CD4-positive, alpha-beta T cell treated with Interleukin-1 beta for 1 hour (primary cell): ENCODE measurements around the gene ENDOG.
"Not testable (repeated sequence)": the region's sequence is repeated elsewhere in the genome, so short reads cannot be mapped to it uniquely, and the experiment has no call there.

ENCODE experiments used
- DNase-seq, 2 donors: peaks; one replicate each; pipeline ENCODE4 v3.0.0-alpha.2; 2020 to 2022

Gene ENDOG

DNA sequence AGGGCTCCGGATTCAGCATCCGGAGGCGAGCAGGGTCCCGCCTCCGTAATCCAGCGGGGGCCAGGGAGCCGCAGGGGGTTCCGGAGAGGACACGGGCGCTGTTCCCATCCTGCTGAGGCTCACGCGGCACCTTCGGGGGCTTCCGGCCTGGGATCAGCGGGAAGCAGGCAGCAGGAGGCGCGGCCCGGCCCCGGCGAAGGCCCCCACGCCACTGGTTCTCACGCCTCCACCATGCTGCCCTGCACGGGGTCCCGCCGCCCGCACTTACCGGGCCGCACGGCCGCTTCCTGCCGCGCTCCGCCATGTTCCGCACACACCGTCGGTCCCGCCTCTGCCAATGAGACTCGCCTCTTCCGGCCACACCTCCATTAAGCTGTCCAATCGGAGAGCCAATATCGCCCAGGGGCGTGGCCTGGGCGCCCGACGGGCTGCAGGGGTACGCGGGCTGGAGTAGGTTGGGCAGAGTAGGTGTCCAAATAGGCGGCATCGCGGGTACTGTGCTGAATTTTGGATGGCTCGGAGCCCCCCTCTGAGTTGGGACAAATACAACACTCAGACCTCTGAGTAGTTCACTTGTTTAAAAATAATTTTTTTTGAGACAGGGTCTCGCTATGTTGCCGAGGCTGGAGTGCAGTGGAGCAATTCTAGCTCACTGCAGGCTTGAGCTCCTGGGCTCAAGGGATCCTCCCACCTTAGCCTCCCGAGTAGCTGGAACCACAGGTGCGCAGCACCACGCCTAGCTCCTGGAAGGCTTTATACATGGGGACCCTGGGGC, 11.4 kb downstream of the ENDOG start, which contains the start of gene SPOUT1:
SPOUT1 (minus strand) TSS at position 318 of the 775 bp plus-strand sequence; CDS start at position 304, 14 bp downstream.
- peak; percentile 94 to 96 for DNase-seq

DNA sequence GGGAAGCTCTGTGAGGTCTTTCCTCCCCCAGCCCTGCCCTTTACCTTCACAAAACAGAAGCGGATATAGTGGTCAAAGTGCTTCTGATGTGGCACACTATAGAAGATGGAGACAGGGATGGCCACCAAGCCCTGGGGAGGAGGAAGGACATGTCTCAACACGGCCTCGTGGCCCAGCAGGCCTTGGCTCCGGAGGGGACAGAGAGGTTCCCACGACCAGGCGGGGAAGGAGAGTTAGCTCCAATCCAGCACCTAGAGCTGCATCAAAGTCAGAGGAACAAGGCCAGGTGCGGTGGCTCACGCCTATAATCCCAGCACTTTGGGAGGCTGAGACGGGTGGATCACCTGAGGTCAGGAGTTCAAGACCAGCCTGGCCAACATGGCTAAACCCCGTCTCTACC, 15.4 kb downstream of the ENDOG start:
- DNase-seq: no peak

DNA sequence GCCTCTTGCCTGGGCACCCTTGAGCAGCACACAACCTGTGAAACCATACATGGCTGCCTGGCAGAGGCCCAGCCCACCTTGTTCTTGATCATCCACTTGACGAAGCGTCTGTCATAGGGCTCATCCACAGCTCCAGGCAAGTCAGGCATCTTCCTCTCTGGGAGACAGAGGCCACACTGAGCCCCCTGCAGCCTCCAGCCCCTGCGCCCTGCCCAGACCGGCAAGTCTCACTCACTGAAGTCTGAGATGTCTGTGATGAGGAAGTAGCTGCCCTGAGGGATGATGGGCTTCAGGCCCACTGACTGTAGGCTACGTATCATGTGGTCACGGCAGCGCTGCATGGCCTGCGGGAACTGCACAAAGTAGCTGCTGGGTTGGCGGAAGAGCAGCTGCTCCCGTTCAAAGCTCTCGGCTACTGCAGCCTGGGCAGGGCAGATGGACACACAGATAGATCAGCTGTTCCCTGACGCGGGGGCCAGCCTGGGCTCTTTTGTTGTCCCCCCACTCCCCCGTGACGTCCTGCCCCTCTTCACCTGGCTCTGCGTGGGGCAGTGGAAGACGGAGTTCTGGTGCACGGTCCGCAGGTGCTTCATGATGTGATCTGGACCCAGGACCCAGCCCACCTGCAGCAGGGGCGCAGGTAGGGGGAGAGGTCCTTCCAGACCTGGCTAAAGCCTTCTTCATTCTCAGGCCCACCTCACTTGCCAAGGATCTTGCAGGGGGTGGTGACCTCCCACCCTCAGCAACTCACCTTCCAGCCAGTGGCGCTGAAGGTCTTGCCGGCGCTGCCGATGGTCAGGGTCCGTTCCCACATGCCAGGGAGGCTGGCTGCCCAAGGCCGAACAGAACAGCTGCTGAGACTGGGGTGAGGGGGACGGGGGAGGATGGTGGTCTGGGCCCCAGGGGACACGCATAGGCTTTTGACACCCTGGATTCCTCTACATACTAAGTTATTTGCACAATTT, 17.2 kb downstream of the ENDOG start:
- no peak for DNase-seq

DNA sequence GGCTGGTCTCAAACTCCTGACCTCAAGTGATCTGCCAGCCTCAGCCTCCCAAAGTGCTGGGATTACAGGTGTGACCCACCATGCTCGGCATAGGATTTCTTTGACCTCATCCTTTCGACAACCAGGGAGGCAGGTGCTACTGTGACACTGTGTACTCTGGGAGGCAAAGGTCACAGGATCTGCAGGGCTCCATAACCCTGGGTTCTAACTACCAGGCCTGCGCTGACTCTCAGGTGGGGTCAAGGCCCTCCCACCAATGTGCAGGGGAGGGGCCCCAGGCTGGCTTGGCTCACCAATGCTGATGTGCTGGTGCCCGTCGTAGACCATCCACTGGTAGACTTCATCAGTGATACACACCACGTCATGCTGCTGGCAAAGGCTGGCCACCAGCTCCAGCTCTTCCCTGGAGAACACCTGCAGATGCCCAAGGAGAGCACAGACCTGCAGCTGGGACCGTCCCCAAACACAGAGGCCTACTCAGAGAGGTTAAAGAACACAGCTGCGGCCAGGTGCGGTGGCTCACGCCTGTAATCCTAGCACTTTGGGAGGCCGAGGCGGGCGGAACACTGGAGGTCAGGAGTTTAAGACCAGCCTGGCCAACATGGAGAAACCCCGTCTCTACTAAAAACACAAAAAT, 18.3 kb downstream of the ENDOG start:
- DNase-seq: no peak

DNA sequence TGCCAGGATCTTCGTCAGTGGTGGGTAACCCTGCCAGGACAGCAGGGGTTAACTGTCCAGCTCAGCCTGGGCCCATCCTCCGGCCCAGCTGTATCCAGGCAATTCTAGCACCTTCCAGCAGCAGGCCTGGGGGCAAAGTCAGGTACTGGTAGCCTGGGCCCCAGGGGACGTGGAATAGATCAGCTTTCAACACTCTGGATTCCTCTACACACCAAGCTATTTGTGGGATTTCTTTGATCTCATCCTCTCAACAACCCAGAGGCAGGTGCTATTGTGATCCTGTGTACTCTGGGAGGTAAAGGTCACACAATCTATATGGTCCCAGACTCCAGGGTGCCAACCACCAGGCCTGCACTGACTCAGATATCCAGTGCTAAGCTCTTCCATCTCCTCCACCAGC, 20.0 kb downstream of the ENDOG start:
- DNase-seq: no peak

DNA sequence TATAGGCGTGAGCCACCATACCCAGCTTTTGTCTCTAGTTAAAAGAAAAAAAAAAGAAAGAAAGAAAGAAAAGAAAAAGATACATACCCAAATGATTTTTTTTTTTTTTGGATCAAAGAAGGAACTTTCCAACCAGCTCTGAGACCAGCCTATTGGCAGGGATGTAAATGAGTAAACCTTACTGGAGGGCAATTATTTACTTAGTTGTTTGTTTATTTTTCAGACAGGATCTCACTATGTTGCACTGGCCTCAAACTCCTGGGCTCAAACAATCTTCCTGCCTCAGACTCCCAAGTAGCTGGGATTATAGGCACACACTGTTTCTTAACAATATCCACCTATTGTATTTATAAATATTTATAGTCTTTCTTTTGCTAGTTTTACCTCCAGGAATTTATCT, 22.2 kb downstream of the ENDOG start:
- no peak for DNase-seq

DNA sequence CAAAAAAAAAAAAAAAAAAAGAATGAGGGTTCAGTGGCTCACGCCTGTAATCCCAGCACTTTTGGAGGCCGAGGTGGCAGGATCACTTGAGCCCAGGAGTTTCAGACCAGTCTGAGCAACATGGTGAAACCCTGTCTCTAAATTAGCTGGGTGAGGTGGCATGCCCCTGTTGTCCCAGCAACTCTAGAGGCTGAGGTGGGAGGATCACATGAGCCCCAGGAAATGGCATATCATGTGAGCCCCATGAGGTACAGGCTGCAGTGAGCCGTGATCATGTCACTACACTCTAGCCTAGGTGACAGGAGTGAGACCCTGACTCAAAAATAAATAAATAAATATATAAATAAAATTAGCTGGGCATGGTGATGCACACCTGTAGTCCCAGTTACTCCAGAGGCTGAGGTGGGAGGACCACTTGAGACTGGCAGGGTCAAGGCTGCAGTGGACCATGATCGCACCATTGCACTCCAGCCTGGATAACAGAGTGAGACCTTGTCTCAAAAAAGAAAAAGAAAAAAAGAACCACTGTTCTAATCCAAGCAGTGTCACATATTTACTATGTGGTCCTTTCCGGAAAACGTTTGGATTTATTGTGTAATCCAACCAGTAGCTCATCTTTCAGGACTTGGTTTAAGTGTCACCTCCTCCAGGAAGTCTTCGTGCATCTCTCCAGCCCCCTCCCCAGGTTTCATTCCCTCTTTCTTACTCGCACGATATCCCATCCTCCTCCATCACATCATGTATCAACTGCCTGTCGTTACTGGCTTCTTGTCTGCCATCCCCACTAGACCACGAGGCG, 23.6 kb downstream of the ENDOG start:
- DNase-seq: no peak

DNA sequence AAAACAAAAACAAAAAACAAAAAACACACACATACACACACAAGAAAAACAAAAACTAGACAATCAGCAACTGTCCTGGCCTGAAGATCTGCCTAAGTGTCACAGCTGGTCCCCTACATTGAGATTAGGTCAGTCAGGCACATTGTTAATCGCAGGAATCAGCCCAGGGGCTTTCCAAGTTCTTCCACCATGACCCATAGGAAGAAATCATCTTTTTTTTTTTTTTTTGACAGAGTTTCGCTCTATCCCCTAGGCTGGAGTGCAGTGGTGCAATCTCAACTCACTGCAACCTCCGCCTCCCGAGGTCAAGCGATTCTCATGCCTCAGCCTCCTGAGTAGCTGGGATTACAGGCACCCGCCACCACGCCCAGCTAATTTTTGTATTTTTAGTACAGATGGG, 24.9 kb downstream of the ENDOG start:
- DNase-seq: not testable (repeated sequence)

DNA sequence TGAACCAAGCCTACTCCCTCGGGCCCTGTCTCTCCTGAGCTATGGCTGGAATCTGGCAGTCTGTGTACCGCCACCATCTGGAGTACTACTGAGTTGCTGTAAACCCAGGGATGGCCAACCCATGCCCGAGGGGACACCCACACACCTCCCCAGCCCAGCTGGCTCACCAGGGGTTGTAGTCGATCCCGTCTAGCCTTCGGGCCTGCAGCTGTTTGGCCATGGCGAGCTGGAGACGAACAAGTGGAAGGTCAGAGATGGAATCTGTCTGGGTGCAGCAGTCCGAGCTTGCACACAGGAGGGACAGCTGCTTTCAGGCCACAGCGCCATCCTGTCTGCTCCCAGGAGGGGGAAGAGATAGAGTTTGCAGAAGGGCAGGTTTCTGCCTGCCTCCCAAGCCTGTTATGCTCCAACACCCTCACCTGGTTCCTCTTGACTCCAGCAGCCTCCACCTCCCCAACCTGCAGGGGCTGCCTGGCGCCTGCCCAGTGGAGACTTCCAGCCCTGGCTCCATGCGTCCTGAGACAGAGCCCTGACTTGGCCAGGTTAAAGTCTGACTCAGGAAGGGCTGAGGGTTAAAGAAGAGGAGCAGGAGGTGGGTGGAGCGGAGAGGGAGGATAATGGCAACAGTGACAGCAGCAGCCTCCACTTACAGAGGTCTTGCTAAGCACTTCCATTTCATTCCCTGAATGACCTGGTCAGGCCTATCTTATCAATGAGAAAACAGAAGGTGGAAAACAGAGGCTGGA, 27.1 kb downstream of the ENDOG start:
- DNase-seq: no peak

DNA sequence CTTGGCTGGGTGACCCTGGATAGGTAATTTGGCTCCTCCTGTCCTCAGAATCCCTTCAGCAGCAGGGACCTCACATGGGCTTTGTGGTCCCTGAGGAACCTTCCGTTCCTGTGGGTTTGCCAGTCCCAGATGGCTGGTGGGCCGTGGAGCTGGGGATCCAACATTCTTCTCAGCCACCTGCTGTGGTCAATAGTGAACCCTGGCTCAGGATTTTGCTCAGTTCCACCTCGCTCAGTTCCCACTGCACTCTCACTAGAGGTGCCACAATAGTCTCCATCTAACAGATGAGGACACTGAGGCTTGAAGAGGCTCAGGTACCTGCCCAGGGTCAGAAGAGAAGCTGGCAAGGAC, 28.4 kb downstream of the ENDOG start:
- no peak for DNase-seq

DNA sequence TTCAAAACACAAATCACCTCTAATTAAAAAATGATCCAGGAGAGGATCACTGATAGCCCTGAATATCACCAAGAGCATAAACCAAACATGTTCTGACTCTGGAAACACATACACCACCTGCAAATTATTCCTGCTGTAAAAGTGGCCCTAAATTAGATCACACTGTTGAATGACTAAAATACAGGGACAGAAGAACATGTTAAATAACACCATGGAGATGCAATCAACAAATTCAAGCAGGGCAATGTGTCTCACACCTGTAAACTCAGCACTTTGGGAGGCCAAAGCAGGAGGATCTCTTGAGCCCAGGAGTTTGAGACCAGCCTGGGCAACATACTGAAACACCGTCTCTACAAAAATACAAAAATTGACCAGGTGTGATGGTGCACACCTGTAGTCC, 29.5 kb downstream of the ENDOG start:
- no peak for DNase-seq

DNA sequence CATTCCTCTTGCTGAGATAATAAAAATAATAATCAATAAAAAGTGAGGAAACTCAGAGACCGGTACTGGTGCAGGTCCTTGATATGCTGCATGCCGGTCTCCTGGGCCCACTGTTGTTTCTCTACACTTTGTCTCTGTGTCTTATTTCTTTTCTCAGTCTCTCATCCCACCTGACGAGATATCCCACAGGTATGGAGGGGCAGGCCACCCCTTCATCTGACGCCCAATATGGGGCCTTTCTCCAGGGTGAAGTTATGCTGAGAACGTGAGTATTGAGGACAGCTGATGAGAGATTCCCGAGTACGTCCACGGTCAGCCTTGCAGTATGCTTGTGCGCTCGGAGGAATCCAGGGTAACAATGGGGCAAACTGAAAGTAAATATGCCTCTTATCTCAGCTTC, 32.7 kb downstream of the ENDOG start:
- DNase-seq: not testable (repeated sequence)

DNA sequence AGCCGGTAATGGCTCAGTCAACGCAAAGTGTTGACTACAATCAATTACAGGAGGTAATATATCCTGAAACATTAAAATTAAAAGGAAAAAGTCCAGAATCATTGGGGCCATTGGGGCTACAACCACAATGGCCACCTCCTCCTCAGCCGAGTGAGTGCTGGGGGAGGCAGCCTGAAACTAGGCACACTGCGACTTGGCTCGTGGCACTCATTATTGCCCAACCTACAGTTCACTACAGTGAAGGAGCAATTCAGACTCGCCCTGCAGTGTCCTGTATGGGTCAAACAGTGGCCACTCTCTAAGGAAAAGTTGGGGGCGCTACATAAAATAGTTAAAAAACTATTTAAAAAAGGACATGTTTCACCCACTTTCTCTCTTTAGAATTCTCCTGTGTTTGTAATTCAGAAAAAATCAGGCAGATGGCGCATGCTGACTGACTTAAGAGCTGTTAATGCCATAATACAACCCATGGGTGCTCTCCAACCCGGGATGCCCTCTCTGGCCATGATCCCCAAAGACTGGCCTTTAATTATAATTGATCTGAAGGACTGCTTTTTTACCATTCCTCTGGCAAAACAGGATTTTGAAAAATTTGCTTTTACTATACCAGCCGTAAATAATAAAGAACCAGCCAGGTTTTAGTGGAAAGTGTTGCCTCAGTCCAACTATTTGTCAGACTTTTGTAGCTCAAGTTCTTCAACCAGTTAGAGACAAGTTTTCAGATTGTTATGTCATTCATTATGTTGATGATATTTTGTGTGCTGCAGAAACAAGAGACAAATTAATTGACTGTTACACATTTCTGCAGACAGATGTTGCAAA, 33.7 kb downstream of the ENDOG start:
- peak; percentile 4 to 29 for DNase-seq

DNA sequence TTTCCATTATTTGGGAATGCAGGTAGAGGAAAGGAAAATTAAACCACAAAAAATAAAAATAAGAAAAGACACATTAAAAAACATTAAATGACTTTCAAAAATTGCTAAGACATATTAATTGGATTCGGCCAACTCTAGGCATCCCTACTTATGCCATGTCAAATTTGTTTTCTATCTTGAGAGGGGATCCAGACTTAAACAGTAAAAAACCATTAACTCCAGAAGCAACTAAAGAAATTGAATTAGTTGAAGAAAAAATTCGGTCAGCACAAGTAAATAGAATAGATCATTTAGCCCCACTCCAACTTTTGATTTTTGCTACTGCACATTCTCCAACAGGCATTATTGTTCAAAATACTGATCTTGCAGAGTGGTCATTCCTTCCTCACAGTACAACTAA, 34.3 kb downstream of the ENDOG start:
- DNase-seq: not testable (repeated sequence)

DNA sequence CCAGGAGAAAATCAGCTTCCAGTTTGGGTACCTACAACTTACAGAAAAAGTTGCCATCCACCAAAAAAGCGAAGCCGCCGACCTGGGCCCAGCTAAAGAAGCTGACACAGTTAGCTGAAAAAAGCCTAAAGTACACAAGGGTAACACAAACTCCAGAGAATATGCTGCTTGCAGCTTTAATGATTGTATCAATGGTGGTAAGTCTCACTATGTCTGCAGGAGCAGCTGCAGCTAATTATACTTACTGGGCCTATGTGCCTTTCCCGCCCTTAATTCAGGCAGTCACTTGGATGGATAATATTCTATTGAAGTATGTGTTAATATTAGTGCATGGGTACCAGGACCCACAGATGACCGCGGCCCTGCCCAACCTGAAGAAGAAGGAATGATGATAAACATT, 36.2 kb downstream of the ENDOG start:
- DNase-seq: not testable (repeated sequence)

DNA sequence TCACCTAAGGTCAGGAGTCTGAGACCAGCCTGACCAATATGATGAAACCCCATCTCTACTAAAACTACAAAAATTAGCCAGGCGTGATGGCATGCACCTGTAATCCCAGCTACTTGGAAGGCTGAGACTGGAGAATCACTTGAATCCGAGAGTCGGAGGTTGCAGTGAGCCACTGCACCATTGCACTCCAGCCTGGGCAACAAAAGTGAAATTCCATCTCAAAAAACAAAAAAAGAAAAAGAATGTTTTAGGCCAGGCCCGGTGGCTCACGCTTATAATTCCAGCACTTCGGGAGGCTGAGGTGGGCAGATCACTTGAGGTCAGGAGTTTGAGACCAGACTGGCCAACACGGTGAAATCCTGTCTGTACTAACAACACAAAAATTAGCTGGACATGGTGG, 40.2 kb downstream of the ENDOG start:
- not testable (repeated sequence) for DNase-seq

DNA sequence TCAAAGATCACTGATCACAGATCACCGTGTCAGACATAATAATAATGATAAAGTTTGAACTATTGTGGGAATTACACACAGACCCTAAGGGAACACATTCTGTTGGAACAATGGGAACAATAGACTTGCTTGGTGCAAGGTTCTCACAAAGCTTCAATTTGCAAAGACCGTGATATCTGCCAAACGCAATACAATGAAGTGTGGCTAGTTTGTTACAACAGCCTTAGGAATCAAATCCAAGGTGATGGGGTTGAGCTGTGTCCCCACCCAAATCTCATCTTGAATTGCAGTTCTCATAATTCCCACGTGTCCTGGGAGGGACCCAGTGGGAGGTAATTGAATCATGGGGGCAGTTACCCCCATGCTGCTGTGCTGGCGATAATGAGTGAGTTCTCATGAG, 42.6 kb downstream of the ENDOG start:
- DNase-seq: no peak

DNA sequence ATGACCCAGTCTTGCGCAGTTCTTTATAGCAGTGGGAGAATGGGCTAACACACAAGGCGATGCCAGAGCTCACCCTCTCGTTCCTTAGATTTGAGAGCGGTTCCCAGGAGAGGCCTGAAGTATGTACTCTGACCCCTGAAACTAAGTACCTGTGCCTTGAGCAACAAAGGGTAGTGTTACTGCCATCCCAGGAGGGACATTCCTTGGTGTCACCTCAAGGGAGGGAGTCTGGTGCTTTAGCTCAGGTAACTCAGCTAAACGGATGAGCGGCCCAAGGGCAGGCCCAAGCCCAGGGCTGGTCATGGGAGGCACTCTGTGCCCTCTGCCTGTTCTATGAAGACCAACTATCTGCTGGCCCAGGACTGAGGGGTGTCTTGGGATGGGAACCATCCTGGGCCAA, 43.2 kb downstream of the ENDOG start:
- DNase-seq: no peak

DNA sequence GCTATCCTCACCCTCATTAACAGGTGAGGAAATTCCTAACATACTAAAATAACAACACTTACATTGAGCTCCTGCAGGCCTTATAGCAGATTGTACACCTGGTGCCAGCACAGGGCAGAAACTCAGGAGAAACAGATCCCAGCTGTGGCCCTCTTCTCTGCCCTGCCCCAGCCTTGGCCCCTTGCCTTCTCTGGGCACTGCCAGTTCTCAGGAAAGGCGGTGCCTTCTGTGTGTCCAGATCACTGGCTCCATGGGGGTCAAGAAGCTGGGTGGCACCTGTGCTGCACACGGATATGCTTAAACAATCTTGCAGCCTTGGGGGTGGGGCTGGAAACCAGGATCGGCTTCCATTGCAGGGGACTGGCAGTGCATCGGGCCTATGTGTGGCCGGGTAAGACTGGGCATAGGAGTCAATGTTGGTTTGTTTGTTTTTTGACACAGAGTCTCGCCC, 44.1 kb downstream of the ENDOG start:
- no peak for DNase-seq

DNA sequence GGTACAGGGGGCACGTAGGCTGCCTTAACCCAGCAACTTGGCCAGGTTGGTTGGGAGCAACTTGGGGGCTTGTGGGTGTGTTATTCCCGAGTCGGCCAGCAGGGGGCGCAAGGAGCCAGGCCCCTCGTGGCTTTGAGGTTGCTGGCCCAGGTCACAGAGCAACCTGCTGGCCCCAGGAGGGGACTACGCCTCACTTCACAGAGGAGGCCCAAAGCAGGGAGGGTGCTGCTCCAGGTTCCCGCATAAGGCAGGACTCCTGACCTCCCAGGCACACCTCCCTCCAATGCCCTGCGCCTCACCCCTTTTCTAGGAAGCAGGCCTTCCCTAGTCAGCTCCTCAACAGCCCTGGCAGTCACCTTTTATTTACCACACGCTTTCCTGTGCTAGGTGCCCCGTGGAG, 45.3 kb downstream of the ENDOG start:
- DNase-seq: peak; percentile 79 to 82
